Lower lobe of right lung (tissue), 2 donors: ENCODE results near the gene PRICKLE3. TPM values are rescaled to one million over a fixed set of nuclear protein-coding genes. Genes with fewer than 3 reads are reported as not detected.

Source experiments
- ATAC-seq, 2 donors: fragments of 200-7000 bp; cut with Tn5 transposase; one replicate each; pipeline ENCODE4 v1.9.1; 2020 to 2022; ENCODE audit warnings: mild to moderate bottlenecking in 2 of 2, moderate library complexity in 2 of 2
- DNase-seq: peaks from one replicate; pipeline ENCODE4 v3.0.0-alpha.2; 2020
- H3K27ac ChIP-seq: fragments of 200-600 bp; one replicate; pipeline ENCODE4 v1.8.0; 2022
- H3K27me3 ChIP-seq: fragments of 200-600 bp; one replicate; pipeline ENCODE4 v1.8.0; 2022; ENCODE audit warnings: low read depth
- H3K36me3 ChIP-seq: fragments of 200-600 bp; one replicate; pipeline ENCODE4 v1.8.0; 2022; ENCODE audit warnings: mild to moderate bottlenecking
- H3K4me1 ChIP-seq: fragments of 200-600 bp; one replicate; pipeline ENCODE4 v1.8.0; 2022
- H3K4me3 ChIP-seq: fragments of 200-600 bp; one replicate; pipeline ENCODE4 v1.8.0; 2022; ENCODE audit warnings: mild to moderate bottlenecking
- H3K9me3 ChIP-seq: fragments of 200-600 bp; one replicate; pipeline ENCODE4 v1.8.0; 2022
- CTCF ChIP-seq: fragments of 200-600 bp; IDR thresholded peaks from one replicate; pipeline ENCODE4 v1.8.0; 2022; ENCODE audit warnings: antibody characterized with exemption, mild to moderate bottlenecking
- intact Hi-C: fragments of 100-400 bp; cut with DNase I; formaldehyde crosslinking; loops from one replicate; pipeline ENCODE4 v1.11.0; 2022
- total RNA-seq: library from RNA; stranded (reverse); fragmentation: NEBNext Ultra II Directional; extraction: Animal tissue kit (Norgen Biotek cat#: 25700); gene quantifications from one replicate; pipeline ENCODE4 v1.2.1, GENCODE V29; 2021
- donor health status: DM: no; HTN: yes; CAD: no; lungs with severe emphysema.

PRICKLE3 gene
- total RNA-seq, 1 donor from 2014 or later, result 13.1 TPM

DNA sequence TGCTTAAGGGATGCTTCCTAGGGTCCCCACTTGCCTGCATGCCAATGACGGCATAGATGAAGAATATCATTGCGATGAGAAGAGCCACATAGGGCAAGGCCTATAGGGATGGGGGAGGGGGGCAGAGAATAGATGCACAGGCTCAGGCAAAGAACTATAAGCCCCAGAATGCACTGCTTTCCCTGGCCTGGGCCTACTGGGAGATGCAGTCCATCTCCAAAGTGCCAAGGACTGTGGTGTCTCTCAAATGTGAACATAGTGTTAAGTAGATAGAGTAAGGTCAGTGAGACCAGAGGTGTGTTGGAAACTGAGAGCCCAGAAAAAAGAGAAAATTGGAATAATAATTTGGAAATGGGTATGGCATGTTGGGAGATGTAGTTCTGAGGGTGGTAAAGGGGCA, 26.0 kb upstream of the PRICKLE3 start:
- Histone ChIP-seq H3K4me1 (no peaks in the 10 kb centered on the region), H3K27me3 (no peaks in the 10 kb centered on the region), H3K36me3 (no peaks in the 10 kb centered on the region), H3K27ac (no peak overlapping the region), H3K9me3 (no peaks in the 10 kb centered on the region), H3K4me3 (no peak overlapping the region)
- TF ChIP-seq CTCF, result no peak
- no peak for DNase-seq
- no peak for ATAC-seq
- intact Hi-C loops, result no loop called here

GRCh38 chrX:49211074-49211473, 24.9 kb upstream of the PRICKLE3 start:
- intact Hi-C loops, result no loop called here
- H3K4me3 ChIP-seq, result no peak overlapping the region
- no peaks in the 10 kb centered on the region for H3K36me3 ChIP-seq
- DNase-seq, result no peak
- no peak overlapping the region for H3K27ac ChIP-seq
- no peak for ATAC-seq
- H3K27me3 ChIP-seq, result no peaks in the 10 kb centered on the region
- TF ChIP-seq CTCF, result no peak
- no peaks in the 10 kb centered on the region for H3K9me3 ChIP-seq
- no peaks in the 10 kb centered on the region for H3K4me1 ChIP-seq

GRCh38 chrX:49210406-49210805, 24.2 kb upstream of the PRICKLE3 start:
- H3K36me3 ChIP-seq, result no peaks in the 10 kb centered on the region
- intact Hi-C loops, result no loop called here
- no peak overlapping the region for H3K4me3 ChIP-seq
- ATAC-seq, result no peak
- no peaks in the 10 kb centered on the region for H3K27me3 ChIP-seq
- no peak overlapping the region for H3K27ac ChIP-seq
- H3K4me1 ChIP-seq, result no peaks in the 10 kb centered on the region
- no peak for TF ChIP-seq CTCF
- no peak for DNase-seq
- no peaks in the 10 kb centered on the region for H3K9me3 ChIP-seq

DNA sequence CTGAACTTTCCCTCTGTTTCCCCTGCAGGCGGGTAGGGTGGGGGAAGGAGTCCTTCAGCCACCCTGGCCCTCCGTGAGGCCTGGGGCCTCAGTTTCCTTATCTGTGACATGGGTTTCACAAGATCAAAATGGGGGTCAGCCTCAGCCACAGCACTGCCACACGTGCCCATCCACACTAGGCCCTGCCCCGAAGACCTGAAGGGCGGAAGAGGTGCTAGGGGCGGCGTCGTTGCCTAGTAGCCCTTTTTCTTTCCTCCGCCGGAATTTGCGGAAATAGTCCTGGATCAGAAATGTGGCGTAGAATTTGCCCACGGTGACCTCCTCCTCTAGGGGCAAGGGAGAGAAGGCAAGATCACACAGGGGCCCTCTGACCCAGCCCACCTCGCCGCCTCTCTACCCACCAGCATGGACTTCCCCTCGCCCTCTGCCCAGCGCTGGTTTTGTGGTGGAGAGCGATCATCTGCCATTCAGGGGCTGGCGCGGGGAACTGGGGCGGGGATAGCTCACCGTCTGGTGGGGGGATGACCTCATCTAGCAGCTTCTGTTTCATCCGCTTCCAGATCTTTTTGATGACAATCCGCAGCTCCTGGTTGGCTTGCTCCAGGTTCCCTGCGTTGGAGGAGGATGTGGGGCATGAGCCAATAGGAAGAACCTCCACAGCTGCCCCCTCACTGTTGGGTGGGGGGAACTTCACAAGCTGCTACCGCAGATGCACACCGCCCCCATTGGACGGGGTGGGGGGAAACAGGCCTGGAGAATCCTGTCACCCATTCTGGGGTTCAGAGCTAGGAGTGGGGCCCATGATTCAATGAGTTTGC, 23.5 kb upstream of the PRICKLE3 start:
- ATAC-seq (no peak), DNase-seq (no peak)
- no peak overlapping the region for H3K27ac ChIP-seq
- no peak overlapping the region for H3K4me3 ChIP-seq
- no peaks in the 10 kb centered on the region for H3K36me3 ChIP-seq
- H3K27me3 ChIP-seq, result no peaks in the 10 kb centered on the region
- intact Hi-C loops, result no loop called here
- no peaks in the 10 kb centered on the region for H3K4me1 ChIP-seq
- TF ChIP-seq CTCF, result no peak
- H3K9me3 ChIP-seq, result no peaks in the 10 kb centered on the region

GRCh38 chrX:49208399-49208798, 22.2 kb upstream of the PRICKLE3 start:
- no peaks in the 10 kb centered on the region for H3K9me3 ChIP-seq
- H3K27me3 ChIP-seq, result no peaks in the 10 kb centered on the region
- H3K27ac ChIP-seq, result no peak overlapping the region
- H3K36me3 ChIP-seq, result no peaks in the 10 kb centered on the region
- no peaks in the 10 kb centered on the region for H3K4me1 ChIP-seq
- DNase-seq, result no peak
- no peak for TF ChIP-seq CTCF
- intact Hi-C loops, result no loop called here
- H3K4me3 ChIP-seq, result no peak overlapping the region
- no peak for ATAC-seq
